ENCODE data around the gene YTHDC1. TPM values are rescaled to one million over a fixed set of nuclear protein-coding genes. Genes with fewer than 3 reads are reported as not detected.

YTHDC1 gene
- total and polyA plus RNA-seq, 2 of the 8 experiments (the other 6 are each of a cell fraction or from before 2014, with no cell fraction given), result 25.7 to 89.5 TPM

- 96% methylated on average over 3 of the region's 3 CpGs; no CpG with 5 or more reads in 1 of the 2 experiments for WGBS, 2 experiments (ENCODE audit: extremely low coverage in 1 of 2, insufficient coverage in 1 of 2, insufficient read length in 1 of 2, insufficient replicate concordance in 2 of 2, low coverage in 1 of 2, low lambda C conversion rate in 2 of 2, missing lambda C conversion rate in 1 of 2)
- Histone ChIP-seq H3K9me3 (ENCODE audit: insufficient read depth in 2 of 2, low read depth in 1 of 2, low read length in 1 of 2) (no peaks in the 10 kb centered on the region), H3K36me3 (ENCODE audit: control insufficient read depth in 2 of 4, insufficient read depth in 4 of 4, low read length in 3 of 4) (peaks cover 0 to 3% (median 0%) of the 10 kb centered on the region in 4 experiments; a peak in 1 of 8 replicates), H3K4me1 (replicated peaks in 1 of 4; ENCODE audit: control insufficient read depth in 3 of 4, insufficient read depth in 4 of 4, low read length in 3 of 4) (peaks cover 2 to 16% (median 7%) of the 10 kb centered on the region in 4 experiments; a peak in 5 of 7 replicates), H3K79me2 (ENCODE audit: control insufficient read depth in 1 of 2, insufficient read depth in 2 of 2, low read length in 2 of 2) (peaks cover 70 to 88% of the 10 kb centered on the region in 2 experiments), H3K4me3 (ENCODE audit: extremely low read depth in 1 of 4, insufficient read depth in 2 of 4, low read depth in 3 of 4, low read length in 4 of 4) (peak overlapping the region in 1 of 4 experiments; percentile 88; a peak in 2 of 8 replicates), H3K4ac (replicated peaks; ENCODE audit: insufficient read length, low read depth, low read length) (no peak overlapping the region), H2BK12ac (ENCODE audit: low read depth, low read length) (no peak overlapping the region), H4K20me1 (replicated peaks in 1 of 2; ENCODE audit: control insufficient read depth in 1 of 2, insufficient read depth in 2 of 2, low read length in 2 of 2) (peaks cover 13 to 18% of the 10 kb centered on the region in 2 experiments), H2BK20ac (ENCODE audit: low read length) (no peak overlapping the region), H3K27me3 (replicated peaks in 1 of 4; ENCODE audit: control insufficient read depth in 3 of 4, extremely low read depth in 1 of 4, insufficient read depth in 3 of 4, low read length in 3 of 4) (no peaks in the 10 kb centered on the region), H3K79me1 (ENCODE audit: low read depth, low read length) (peaks cover 2% of the 10 kb centered on the region; the same call in 1 of the 2 replicates), H4K8ac (ENCODE audit: extremely low read depth, insufficient read depth, low read length) (no peak overlapping the region), H2BK120ac (replicated peaks; ENCODE audit: low read depth, low read length) (no peak overlapping the region), H4K5ac (ENCODE audit: insufficient read length, low read depth, low read length) (no peak overlapping the region), H3K27ac (ENCODE audit: low read depth, low read length) (no peak overlapping the region), H3K56ac (replicated peaks; ENCODE audit: insufficient read length, low read depth, low read length) (no peak overlapping the region), H4K91ac (replicated peaks; ENCODE audit: insufficient read length, low read length) (no peak overlapping the region), H2AK5ac (ENCODE audit: low read depth, low read length) (no peak overlapping the region), H3K4me2 (ENCODE audit: insufficient read depth in 1 of 2, low read depth in 2 of 2, low read length in 2 of 2) (peak overlapping the region; percentile 64 to 84; a peak in 2 of 4 replicates), H2BK5ac (ENCODE audit: low read depth, low read length) (no peak overlapping the region), H3K23ac (ENCODE audit: insufficient read length) (no peak overlapping the region), H2BK15ac (ENCODE audit: low read length) (no peak overlapping the region), H3K23me2 (ENCODE audit: low read depth, low read length) (0 out of 2 replicates have a peak, but pooled peaks cover 2% of the 10 kb centered on the region), H2AFZ (ENCODE audit: low read length) (no peak overlapping the region), H3K9ac (replicated peaks in 1 of 4; ENCODE audit: extremely low read depth in 1 of 4, low read depth in 3 of 4, low read length in 3 of 4) (no peak overlapping the region), H3K14ac (ENCODE audit: insufficient read length) (no peak overlapping the region), H3K18ac (ENCODE audit: extremely low read depth, low read length) (no peak overlapping the region)
- DNase-seq (ENCODE audit: low read depth in 1 of 2, low spot score in 2 of 2) (no peak), FAIRE-seq (no peak)
- POLR2A ChIA-PET (ENCODE audit: partially characterized antibody), result interaction anchor here (1.3 to 7.7 kb wide), 3 partner anchors 15 to 61 kb away, joined by 3 to 68 read pairs (median 4); no protein-coding TSS in a partner anchor
- TF ChIP-seq TCF12 (IDR thresholded peaks at IDR 0.05; ENCODE audit: low read depth, low read length), result no peak
- CTCF ChIA-PET (ENCODE audit: partially characterized antibody), result interaction anchor here (1.0 to 1.7 kb wide), 2 partner anchors 29 kb away, joined by 4 to 10 read pairs; no protein-coding TSS in a partner anchor
These were observed 3.4 kb downstream of the YTHDC1 start for GRCh38 chr4:68346461-68346860.

Measured in H1 (cell line).